Measurements from ENCODE around the gene MKRN3.

DNA sequence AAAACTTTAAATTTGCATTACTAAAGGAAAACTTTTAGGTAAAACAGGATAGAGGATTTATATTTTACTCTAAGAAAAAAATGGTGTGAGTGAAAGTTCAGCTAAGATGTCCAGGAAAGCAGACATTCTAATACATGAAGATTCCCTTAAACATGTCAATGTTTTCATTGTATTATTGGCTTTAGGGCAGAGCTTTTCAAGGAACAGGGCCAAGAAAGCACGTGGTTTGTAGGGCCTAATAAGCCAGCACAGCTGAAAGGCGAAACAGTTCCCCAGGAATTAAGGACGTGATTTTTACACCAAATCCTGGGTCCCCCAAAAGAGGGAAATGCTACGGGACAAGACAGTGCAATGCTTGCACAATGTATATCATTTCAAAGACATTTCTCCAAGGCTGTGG lies 48.6 kb upstream of the MKRN3 start:
- TF ChIP-seq, protein P1, sequence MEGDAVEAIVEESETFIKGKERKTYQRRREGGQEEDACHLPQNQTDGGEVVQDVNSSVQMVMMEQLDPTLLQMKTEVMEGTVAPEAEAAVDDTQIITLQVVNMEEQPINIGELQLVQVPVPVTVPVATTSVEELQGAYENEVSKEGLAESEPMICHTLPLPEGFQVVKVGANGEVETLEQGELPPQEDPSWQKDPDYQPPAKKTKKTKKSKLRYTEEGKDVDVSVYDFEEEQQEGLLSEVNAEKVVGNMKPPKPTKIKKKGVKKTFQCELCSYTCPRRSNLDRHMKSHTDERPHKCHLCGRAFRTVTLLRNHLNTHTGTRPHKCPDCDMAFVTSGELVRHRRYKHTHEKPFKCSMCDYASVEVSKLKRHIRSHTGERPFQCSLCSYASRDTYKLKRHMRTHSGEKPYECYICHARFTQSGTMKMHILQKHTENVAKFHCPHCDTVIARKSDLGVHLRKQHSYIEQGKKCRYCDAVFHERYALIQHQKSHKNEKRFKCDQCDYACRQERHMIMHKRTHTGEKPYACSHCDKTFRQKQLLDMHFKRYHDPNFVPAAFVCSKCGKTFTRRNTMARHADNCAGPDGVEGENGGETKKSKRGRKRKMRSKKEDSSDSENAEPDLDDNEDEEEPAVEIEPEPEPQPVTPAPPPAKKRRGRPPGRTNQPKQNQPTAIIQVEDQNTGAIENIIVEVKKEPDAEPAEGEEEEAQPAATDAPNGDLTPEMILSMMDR (IDR thresholded peaks at IDR 0.05) = no peak
- TF ChIP-seq POLR2AphosphoS5 (IDR thresholded peaks at IDR 0.05; ENCODE audit: low read depth, low read length) = no peak
- TF ChIP-seq, protein P2, sequence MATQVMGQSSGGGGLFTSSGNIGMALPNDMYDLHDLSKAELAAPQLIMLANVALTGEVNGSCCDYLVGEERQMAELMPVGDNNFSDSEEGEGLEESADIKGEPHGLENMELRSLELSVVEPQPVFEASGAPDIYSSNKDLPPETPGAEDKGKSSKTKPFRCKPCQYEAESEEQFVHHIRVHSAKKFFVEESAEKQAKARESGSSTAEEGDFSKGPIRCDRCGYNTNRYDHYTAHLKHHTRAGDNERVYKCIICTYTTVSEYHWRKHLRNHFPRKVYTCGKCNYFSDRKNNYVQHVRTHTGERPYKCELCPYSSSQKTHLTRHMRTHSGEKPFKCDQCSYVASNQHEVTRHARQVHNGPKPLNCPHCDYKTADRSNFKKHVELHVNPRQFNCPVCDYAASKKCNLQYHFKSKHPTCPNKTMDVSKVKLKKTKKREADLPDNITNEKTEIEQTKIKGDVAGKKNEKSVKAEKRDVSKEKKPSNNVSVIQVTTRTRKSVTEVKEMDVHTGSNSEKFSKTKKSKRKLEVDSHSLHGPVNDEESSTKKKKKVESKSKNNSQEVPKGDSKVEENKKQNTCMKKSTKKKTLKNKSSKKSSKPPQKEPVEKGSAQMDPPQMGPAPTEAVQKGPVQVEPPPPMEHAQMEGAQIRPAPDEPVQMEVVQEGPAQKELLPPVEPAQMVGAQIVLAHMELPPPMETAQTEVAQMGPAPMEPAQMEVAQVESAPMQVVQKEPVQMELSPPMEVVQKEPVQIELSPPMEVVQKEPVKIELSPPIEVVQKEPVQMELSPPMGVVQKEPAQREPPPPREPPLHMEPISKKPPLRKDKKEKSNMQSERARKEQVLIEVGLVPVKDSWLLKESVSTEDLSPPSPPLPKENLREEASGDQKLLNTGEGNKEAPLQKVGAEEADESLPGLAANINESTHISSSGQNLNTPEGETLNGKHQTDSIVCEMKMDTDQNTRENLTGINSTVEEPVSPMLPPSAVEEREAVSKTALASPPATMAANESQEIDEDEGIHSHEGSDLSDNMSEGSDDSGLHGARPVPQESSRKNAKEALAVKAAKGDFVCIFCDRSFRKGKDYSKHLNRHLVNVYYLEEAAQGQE (IDR thresholded peaks at IDR 0.05; ENCODE audit: insufficient read depth in 1 of 2, low read depth in 2 of 2, low read length in 1 of 2) = no peak
- no peak for TF ChIP-seq SIN3A (IDR thresholded peaks at IDR 0.05; ENCODE audit: borderline replicate concordance, insufficient read depth, low read depth, low read length)

Measured in Panc1 (cell line).